ENCODE results near the gene WDR90.
A peak's percentile ranks its signal among the peaks of the same experiment; 100 is the strongest.

Gene WDR90

GRCh38 chr16:648781-649589, at the start of gene WDR90:
Gene WDR90 (plus strand): TSS chr16:649365. CDS start chr16:649417, 52 bp downstream.
- peak; percentile 50 for DNase-seq (ENCODE audit: low read depth, low spot score)

GRCh38 chr16:600781-601180, 48.4 kb upstream of the WDR90 start:
- no peak for DNase-seq (ENCODE audit: low read depth, low spot score)

- no peak for DNase-seq (ENCODE audit: low read depth, low spot score)
Observed at GRCh38 chr16:603933-604332, 45.2 kb upstream of the WDR90 start.

DNA sequence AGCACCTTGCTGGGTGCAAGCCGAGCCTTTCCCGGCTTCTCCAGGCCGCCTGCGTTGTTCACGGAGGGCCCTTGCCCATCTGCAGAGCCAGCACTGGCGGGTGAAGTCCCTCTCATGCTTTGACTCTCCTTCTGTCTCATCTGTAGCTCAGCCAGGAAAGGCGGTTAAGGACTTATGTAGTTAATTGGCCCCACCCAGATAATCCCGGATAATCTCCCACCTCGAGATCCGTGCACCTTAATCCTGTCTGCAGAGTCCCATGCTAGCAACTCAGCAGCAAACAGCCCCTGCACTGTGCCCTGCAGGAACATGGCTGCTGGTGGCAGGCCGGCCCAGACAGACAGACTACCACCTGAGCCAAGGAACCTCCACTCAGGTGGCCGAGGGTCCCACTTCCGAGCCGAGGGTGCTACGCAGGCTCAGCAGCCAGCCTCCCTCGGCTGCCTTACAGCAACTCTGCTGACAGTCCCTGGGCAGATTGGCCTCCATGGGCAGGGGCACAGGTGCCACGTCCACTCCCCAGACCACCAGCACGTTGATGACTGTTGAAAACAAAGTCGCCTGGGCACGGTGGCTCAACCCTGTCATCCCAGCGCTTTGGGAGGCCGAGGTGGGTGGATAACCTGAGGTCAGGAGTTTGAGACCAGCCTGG, 42.4 kb upstream of the WDR90 start:
- no peak for DNase-seq (ENCODE audit: low read depth, low spot score)

- DNase-seq (ENCODE audit: low read depth, low spot score): no peak
Observed at GRCh38 chr16:608019-608418, 41.1 kb upstream of the WDR90 start.

DNA sequence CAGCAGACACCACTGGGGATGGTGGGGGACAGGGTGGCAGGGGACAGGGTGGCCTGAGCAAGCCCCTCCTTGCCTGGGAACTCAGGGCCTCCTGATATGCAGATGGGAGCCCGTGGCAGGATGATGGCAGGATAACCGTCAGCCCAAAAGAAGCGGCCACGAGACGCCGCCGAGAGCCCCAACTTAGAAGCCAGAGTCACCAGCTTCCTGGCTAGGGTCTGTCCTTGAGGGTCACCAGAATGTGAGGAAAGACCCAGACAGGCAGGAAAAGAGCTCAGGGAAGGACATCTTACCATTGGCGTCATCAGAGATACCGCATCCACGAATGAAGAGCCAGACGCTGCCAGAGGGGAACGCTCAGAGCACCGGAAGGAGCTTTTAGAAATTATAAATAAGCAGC, 39.8 kb upstream of the WDR90 start:
- no peak for DNase-seq (ENCODE audit: low read depth, low spot score)

DNA sequence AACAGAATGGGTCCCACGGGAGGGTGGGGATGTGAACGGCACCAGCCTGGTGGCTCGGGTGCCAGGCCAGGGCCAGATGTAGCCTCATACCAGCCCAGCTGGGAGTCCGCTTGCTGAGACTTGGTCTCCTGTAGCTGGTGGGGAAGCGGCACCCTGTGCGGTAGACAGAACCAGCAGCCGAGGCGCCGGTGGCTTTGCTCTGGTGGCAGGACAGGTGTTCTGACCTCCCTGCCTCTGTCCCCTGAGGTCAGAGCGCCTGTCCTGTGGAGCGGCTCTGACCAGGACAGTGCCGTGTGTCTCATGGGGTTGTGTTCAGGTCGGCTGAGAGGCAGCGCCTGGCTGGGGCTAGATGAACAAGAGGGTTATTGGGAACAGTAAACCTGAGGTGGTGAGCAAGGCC, 39.2 kb upstream of the WDR90 start:
- no peak for DNase-seq (ENCODE audit: low read depth, low spot score)

- DNase-seq (ENCODE audit: low read depth, low spot score): no peak
Observed at GRCh38 chr16:610513-611381, 38.4 kb upstream of the WDR90 start.

DNA sequence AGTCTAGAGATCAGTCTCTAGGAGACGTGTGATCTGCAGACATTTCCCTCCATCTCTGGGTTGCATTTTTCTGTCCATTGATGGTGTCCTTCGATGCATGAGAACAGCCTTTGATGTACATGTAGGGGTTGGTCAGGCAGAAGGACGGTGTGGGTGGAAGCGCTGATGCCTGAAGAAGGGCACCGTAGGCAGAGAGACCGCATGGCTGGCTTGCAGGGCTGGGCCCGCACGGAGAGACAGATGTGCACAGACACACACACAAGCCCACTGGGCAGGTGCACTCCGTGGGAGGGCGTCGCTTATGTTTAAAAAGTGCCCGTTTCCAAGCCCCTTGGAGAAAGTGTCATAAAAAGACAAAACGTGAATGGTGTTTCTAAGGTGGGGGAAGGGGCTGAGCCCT, 34.0 kb upstream of the WDR90 start:
- DNase-seq (ENCODE audit: low read depth, low spot score): no peak

GRCh38 chr16:616733-617586, 32.2 kb upstream of the WDR90 start:
- no peak for DNase-seq (ENCODE audit: low read depth, low spot score)

GRCh38 chr16:617855-618254, 31.3 kb upstream of the WDR90 start:
- no peak for DNase-seq (ENCODE audit: low read depth, low spot score)

GRCh38 chr16:619476-620100, 29.6 kb upstream of the WDR90 start:
- DNase-seq (ENCODE audit: low read depth, low spot score): no peak

DNA sequence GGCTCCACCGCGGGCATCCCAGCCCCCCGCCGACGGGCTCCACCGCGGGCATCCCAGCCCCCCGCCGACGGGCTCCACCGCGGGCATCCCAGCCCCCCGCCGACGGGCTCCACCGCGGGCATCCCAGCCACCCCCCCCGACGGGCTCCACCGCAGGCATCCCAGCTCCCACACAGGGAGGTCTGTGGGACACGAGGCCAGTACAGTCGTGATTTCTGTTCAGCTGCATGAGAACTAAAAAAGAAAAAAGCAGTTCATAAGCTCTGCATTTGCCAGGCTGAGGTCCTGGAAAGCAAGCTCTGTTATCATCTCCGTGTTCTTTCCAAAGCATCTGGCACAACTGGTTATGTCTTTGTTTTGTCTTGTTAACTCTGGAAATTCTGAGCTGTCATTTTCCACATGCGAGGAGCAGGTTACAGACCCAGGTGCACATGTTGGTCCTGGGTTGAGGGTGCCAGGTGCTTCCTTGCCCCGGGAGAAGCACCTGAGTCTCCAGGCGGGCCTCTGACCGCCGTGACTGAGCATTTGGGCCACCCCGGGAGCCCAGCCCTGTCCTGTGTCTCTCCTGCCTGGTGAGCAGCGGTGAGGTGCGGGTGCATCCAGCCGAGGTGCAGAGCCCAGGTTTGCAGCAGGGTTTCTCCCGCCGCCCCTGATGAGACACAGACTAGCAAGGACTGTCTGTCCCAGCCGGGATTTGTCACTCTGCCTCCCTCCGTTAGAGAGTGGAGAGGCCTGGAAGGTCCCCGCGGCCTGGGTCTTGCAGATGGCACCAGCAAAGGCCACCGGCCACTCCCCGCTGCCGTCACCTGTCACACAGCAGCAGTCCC, 28.3 kb upstream of the WDR90 start:
- DNase-seq (ENCODE audit: low read depth, low spot score): no peak

GRCh38 chr16:621526-622105, 27.5 kb upstream of the WDR90 start:
- no peak for DNase-seq (ENCODE audit: low read depth, low spot score)

GRCh38 chr16:622920-623280, 26.3 kb upstream of the WDR90 start:
- DNase-seq (ENCODE audit: low read depth, low spot score): no peak

DNA sequence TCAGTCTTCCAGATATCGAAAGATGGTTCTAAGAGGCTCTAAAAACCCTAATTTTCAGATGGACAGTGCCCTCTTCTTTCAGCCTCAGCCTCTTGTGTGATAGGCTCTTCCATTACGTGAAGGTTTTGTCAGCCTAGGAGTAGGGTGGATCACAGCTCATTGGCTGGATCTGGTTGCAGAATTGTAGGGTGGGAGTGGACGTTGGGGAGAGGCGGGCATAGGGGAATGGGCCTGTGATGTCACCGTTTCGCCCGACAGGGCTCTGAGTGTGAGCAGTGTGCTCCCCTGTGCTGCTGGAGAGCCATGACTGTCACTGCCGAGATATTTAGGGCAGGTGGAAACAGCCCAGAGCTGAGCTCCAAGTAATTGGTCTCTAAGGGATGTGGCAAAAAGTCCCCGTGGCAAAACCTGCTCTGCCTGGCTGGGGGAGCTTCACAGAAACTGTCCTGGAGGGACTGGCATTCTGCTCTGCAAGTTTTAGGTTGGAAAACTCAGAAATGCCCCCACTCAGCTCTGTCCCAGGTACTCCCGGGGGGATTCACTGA, 24.6 kb upstream of the WDR90 start:
- DNase-seq (ENCODE audit: low read depth, low spot score): no peak

- DNase-seq (ENCODE audit: low read depth, low spot score): no peak
Observed at GRCh38 chr16:625117-625976, 23.8 kb upstream of the WDR90 start.

DNA sequence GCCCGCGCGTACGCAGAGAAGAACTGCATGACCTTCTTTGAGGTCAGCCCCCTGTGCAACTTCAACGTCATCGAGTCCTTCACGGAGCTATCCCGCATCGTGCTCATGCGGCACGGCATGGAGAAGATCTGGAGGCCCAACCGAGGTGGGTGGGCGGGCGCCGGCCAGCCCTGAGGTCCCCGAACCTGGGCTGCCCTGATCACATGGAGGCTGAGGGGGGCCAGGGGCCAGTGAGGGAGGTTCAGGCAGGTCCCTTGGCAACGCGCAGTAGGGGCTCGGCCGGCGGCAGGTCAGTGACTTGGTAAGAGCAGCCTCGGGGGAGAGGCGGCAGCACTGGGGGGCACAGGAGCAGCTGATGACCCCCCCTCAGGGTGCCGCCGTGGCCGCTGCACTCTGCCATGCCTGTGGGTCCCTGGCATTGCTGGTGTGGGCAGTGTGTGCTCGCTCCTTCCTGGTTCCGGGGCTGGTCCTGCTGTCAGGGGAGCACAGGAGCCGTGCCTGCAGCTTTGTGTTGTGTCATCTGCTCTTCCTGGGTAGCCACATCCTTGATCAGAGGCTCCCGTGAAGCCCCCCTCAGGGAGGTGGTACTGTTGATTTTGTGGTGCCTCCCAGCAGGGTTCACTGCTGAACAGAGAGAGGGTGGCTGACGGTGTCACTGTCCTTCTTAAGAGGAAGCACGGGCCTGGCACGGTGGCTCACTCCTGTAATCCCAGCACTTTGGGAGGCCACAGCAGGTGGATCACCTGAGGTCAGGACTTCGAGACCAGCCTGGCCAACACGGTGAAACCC, 23.0 kb upstream of the WDR90 start:
- DNase-seq (ENCODE audit: low read depth, low spot score): no peak

All from smooth muscle cell of the brain vasculature (primary cell).